Endodermal cell (in vitro differentiated cells): ENCODE data around the gene PANK3. TPM values are rescaled to one million over a fixed set of nuclear protein-coding genes. Genes with fewer than 3 reads are reported as not detected.
"Not testable (repeated sequence)": the region's sequence is repeated elsewhere in the genome, so short reads cannot be mapped to it uniquely, and the experiment has no call there.

Experiments used
- DNase-seq: peaks from one replicate; pipeline ENCODE4 v3.0.0-alpha.2; 2017
- H3K27ac ChIP-seq: 2 replicates; pipeline ENCODE4 v1.5.1; 2013; ENCODE audit warnings: mild to moderate bottlenecking, low read depth, low read length, moderate library complexity
- H3K27me3 ChIP-seq: 2 replicates; pipeline ENCODE4 v1.6.1; 2013; ENCODE audit warnings: mild to moderate bottlenecking, low read length, moderate library complexity; ENCODE audit not compliant: insufficient read depth, control insufficient read depth, poor library complexity, severe bottlenecking
- H3K36me3 ChIP-seq: 2 replicates; pipeline ENCODE4 v1.7.0; 2013; ENCODE audit warnings: mild to moderate bottlenecking, low read length, moderate library complexity; ENCODE audit not compliant: control insufficient read depth, insufficient read depth
- H3K4me1 ChIP-seq: one replicate; pipeline ENCODE4 v1.7.0; 2013; ENCODE audit warnings: low read length; ENCODE audit not compliant: control insufficient read depth, insufficient read depth
- H3K4me3 ChIP-seq: 2 replicates; pipeline ENCODE4 v1.5.1; 2013; ENCODE audit warnings: mild to moderate bottlenecking, low read length, moderate library complexity
- H3K9ac ChIP-seq: 2 replicates; pipeline ENCODE4 v1.6.1; 2013; ENCODE audit warnings: mild to moderate bottlenecking, low read length, moderate library complexity; ENCODE audit not compliant: poor library complexity, severe bottlenecking; ENCODE audit errors: extremely low read depth
- H3K9me3 ChIP-seq: 2 replicates; pipeline ENCODE4 v1.6.1; 2013; ENCODE audit warnings: mild to moderate bottlenecking, low read length, moderate library complexity; ENCODE audit not compliant: control insufficient read depth
- H3K27ac Mint-ChIP-seq: 2 replicates; pipeline ENCODE4 v1.8.0; 2020; ENCODE audit warnings: mixed read lengths
- H3K27me3 Mint-ChIP-seq: 2 replicates; pipeline ENCODE4 v1.8.0; 2021; ENCODE audit warnings: mild to moderate bottlenecking, mixed read lengths; ENCODE audit not compliant: insufficient read depth
- H3K36me3 Mint-ChIP-seq: 2 replicates; pipeline ENCODE4 v1.8.0; 2020; ENCODE audit warnings: low read depth, mixed read lengths
- H3K4me1 Mint-ChIP-seq: 2 replicates; pipeline ENCODE4 v1.8.0; 2020; ENCODE audit warnings: mixed read lengths
- H3K4me3 Mint-ChIP-seq: 2 replicates; pipeline ENCODE4 v1.8.0; 2020; ENCODE audit warnings: mild to moderate bottlenecking, moderate library complexity, mixed read lengths
- H3K9me3 Mint-ChIP-seq: 2 replicates; pipeline ENCODE4 v1.8.0; 2020; ENCODE audit warnings: mild to moderate bottlenecking, mixed read lengths
- WGBS, 2 experiments: methylation state at CpG; one replicate each; pipeline versions ENCODE4 v1.1.5 to v1.1.7; 2013; ENCODE audit warnings: missing lambda C conversion rate in 2 of 2, mixed read lengths in 1 of 2; ENCODE audit not compliant: insufficient coverage in 1 of 2, insufficient read length in 1 of 2; 5-methylcytosine and 5-hydroxymethylcytosine counted together
- total RNA-seq, 2 donors: library from RNA; stranded (reverse); fragmentation: NEBNext Ultra II Directional in 1 of 2; extraction: Animal tissue kit (Norgen Biotek cat#: 25700) in 1 of 2; gene quantifications; 2 replicates in 1 of 2; 3 replicates in 1 of 2; pipeline ENCODE4 v1.2.1, GENCODE V29; 2021
- TF ChIP-seq, protein P1 (sequence below): fragments of 200-600 bp; sonication (generic); conservative IDR thresholded peaks from 2 replicates; pipeline ENCODE4 v1.5.0; 2021; ENCODE audit warnings: antibody characterized with exemption, mild to moderate bottlenecking

The PANK3 gene
- total RNA-seq, 2 donors from 2014 or later, result 101 to 111 TPM

DNA sequence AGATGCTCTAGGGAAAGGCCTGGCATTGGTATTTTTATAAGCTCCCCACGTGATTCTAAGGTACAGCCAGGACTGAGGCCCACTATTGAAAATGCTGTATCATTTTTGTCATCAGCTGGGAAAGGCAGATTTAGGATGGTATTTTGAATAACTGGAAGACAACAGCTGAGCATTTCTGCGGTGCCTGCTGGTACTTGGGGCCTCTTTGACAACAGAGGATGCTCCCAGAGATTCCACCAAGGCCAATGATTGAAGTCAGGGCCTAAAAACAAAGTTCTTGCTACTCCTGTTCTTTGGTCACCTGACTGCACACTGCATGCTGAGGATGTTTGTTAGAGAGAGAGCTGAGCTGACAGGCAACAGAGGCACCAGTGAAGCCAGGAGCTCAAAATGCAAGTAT, 42.0 kb downstream of the PANK3 start:
- Histone ChIP-seq H3K4me3 (no peak overlapping the region), H3K36me3 (no peaks in the 10 kb centered on the region), H3K4me1 (no peaks in the 10 kb centered on the region), H3K9me3 (no peaks in the 10 kb centered on the region), H3K9ac (no peak overlapping the region), H3K27ac (no peak overlapping the region), H3K27me3 (no peaks in the 10 kb centered on the region)
- peaks cover 2% of the 10 kb centered on the region for H3K27me3 Mint-ChIP-seq
- H3K36me3 Mint-ChIP-seq, result peaks cover 1% of the 10 kb centered on the region
- H3K4me3 Mint-ChIP-seq, result no peak overlapping the region
- 63 to 85% methylated on average over 1 to 2 of the region's 2 CpGs for WGBS, 2 experiments
- TF ChIP-seq, protein P1, sequence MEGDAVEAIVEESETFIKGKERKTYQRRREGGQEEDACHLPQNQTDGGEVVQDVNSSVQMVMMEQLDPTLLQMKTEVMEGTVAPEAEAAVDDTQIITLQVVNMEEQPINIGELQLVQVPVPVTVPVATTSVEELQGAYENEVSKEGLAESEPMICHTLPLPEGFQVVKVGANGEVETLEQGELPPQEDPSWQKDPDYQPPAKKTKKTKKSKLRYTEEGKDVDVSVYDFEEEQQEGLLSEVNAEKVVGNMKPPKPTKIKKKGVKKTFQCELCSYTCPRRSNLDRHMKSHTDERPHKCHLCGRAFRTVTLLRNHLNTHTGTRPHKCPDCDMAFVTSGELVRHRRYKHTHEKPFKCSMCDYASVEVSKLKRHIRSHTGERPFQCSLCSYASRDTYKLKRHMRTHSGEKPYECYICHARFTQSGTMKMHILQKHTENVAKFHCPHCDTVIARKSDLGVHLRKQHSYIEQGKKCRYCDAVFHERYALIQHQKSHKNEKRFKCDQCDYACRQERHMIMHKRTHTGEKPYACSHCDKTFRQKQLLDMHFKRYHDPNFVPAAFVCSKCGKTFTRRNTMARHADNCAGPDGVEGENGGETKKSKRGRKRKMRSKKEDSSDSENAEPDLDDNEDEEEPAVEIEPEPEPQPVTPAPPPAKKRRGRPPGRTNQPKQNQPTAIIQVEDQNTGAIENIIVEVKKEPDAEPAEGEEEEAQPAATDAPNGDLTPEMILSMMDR, result no peak
- no peak overlapping the region for H3K27ac Mint-ChIP-seq
- peaks cover 1% of the 10 kb centered on the region for H3K9me3 Mint-ChIP-seq
- no peaks in the 10 kb centered on the region for H3K4me1 Mint-ChIP-seq
- DNase-seq, result no peak

DNA sequence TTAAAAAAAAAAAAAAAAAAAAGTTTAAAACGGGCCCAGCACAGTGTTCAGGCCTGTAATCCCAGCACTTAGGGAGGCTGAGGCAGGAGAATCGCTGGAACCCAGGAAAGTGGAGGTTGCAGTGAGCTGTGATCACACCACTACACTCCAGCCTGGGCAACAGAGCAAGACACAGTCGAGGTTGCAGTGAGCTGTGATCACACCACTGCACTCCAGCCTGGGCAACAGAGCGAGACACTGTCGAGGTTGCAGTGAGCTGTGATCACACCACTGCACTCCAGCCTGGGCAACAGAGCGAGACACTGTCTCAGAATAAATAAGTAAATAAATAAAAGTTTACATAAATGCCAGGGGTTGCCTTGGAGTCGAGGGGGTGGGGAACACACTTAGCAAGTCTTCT, 44.8 kb downstream of the PANK3 start:
- not testable (repeated sequence) for H3K36me3 Mint-ChIP-seq, H3K4me3 Mint-ChIP-seq, H3K4me3 ChIP-seq, H3K36me3 ChIP-seq, H3K4me1 ChIP-seq, H3K27ac ChIP-seq, H3K4me1 Mint-ChIP-seq, H3K9me3 ChIP-seq, DNase-seq, H3K27ac Mint-ChIP-seq, H3K9ac ChIP-seq, H3K9me3 Mint-ChIP-seq
- peaks cover 19% of the 10 kb centered on the region for H3K27me3 ChIP-seq
- whole genome bisulfite sequencing, 2 experiments, result 87 to 88% methylated on average over 4 to 6 of the region's 7 CpGs
- H3K27me3 Mint-ChIP-seq, result peaks cover 23% of the 10 kb centered on the region

DNA sequence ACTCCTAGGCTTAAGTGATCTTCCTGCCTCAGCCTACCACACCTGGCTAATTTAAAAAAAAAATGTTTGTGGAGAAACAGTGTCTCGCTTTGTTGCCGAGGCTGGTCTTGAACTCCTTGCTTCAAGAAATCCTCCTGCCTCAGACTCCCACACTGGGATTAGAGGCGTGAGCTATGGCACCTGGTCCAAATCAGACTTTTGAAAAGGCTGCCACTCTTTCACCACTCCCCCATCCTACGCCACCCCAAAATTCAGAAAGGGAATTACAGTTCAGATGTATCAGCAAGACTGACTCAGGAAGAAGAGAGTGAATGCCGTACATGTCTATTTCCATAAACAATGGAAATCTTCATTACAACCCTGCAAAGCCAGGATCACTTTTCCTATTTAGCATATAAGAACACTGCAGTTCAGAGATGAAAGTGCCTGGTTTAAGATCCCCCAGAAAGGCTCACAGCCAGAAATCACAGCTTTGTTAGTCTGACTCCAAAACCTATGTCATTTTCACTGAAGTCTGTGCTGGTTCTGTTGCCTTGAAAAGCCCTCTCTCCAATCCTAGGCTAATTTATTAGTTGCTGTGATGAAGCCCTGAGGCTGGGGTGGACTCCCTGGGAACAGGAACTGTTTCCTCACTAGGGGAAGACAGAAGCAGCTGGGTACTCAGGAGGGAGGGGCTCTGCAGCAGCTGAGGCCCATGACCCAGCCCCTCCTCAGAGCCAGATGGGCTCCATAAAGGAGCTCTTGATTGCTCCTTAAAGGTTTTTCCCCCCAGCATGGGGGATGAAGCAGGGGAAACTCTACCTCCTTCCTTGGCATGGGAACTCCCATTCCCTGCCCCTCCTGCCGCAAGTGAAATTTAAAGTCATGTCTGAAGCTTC, 46.9 kb downstream of the PANK3 start:
- Mint-ChIP-seq H3K4me3 (no peak overlapping the region), H3K27ac (no peak overlapping the region), H3K9me3 (peaks cover 2% of the 10 kb centered on the region), H3K27me3 (peaks cover 37% of the 10 kb centered on the region), H3K4me1 (no peaks in the 10 kb centered on the region), H3K36me3 (no peaks in the 10 kb centered on the region)
- WGBS, 2 experiments, result 86 to 88% methylated on average over 5 to 6 of the region's 6 CpGs
- TF ChIP-seq, protein P1, result no peak
- Histone ChIP-seq H3K27ac (peak overlapping the region; percentile 75), H3K4me1 (no peaks in the 10 kb centered on the region), H3K36me3 (no peaks in the 10 kb centered on the region), H3K4me3 (no peak overlapping the region), H3K9ac (no peak overlapping the region), H3K27me3 (peaks cover 39% of the 10 kb centered on the region), H3K9me3 (no peaks in the 10 kb centered on the region)
- DNase-seq, result peak; percentile 55
